ENCODE data around the gene DHCR24. TPM values are rescaled to one million over a fixed set of nuclear protein-coding genes. Genes with fewer than 3 reads are reported as not detected.

Gene DHCR24
- total RNA-seq, 1 experiment from 2014 or later: 305 TPM

DNA sequence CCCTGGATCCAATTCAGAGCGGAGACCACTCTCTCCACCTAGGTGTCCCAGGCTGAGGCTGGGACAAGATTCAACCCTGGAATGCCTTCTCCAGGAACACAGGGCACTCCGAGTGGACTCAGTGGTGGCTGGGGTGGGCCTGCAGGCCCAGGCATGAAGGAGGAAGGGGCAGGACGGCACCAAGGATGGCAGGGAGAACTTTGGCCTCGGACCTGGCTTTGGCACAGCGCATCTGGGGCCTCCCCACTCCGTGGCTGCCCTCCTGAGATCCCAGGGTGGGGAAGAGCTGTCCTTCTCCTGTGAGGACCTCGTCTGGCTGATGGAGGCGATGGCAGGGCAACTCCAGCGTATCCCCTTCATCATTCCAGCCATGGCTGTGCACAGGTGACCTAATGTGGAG is 35.6 kb downstream of the DHCR24 start:
- in situ Hi-C loops (cut with HindIII; ENCODE audit: low pct_unique_long_range_greater_than_20kb, low sequenced_read_pairs): no loop called here
- no peak for DNase-seq (ENCODE audit: low read depth)

DNA sequence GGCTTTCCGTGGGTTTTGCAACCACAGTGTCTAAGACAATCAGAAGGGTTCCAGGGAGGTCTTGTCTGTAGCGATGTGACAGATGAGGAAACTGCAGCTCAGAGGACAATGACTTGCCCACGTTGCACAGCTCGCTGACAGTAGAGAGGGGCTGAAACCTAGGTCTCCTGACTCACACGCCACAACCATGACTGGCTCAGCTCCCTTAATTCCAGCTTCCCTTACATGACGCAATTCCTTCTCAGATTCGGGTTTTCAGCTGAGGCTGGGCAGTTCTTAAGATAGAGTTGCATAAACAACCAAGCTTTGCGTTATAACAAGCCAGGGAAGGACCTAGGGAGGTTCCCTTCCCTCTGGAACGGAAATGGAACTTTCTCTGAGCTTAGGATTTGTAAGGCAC is 36.3 kb downstream of the DHCR24 start:
- peak; percentile 56 for DNase-seq (ENCODE audit: low read depth)

DNA sequence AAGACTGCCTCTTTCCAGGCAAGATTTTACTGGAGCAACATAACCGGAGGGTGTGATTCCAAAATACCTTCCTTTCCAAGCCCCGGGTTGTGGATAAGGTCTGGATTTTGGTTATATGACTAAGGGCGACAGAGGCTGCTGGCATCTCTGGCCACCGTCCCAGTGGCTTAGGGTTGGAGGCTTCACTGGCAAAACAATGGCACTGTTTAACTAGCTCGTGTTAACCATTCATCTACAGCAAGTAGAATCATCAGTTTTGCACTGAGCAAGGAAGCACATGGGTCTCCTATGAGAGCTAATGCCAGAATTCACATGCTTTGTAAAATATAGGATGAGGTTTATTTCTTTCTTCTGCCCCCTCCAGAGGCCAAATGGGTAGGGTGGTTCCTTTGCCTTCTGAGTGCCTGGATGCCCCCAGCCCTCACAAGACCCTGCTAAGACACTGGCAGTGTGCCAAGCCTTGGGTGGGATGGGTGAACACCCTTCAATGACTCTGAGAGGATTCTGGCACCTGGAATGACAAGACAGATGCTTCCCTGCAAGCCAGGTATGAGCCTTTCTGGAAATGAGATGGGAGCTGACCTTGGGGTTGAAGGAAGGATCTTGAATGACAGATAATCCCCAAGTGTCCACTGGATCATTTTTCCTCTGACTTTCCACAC is 36.8 kb downstream of the DHCR24 start:
- DNase-seq (ENCODE audit: low read depth): peak; percentile 67
- in situ Hi-C loops (cut with HindIII; ENCODE audit: low pct_unique_long_range_greater_than_20kb, low sequenced_read_pairs): no loop called here

More for the DNA sequence above, 36.3 kb downstream of the DHCR24 start:
- in situ Hi-C loops (cut with HindIII; ENCODE audit: low pct_unique_long_range_greater_than_20kb, low sequenced_read_pairs): no loop called here

DNA sequence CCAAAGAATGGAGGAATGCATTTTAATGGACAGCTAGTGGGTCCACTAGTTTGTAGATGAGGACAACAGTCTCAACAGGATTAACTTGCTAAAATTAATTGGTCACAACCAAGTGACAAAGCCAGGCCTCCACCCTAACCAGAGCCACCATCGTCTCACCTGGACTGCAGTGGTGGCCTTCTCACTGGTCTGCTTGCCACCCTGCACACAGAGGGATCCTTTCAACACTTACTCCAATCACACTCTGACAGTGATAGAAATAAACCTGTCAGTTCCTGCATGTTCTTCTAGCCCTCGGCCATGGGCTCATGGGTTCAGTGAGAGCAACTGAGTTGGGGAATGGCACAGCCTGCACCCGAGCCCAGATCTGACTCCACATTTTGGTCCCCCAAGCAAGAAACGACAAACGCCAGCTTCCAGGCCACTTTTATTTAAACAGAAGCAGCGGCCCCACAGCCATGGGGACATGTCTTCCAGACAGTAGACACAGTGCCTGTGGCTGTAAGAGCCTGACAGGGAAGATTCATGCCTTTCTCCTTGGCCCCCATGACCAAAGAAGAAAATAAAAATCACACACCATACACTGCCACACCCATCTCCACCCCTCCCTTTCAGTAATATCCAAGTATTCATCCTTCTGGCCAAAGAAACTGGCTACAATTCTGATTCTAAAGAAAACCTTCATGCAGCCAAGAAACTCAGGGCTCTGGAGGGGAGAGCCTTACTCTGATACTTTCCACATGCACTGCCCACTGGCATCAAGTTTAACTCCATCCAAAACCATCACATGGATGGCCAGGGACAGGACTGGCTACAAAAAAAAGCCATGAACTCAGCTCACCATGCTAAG is 37.6 kb downstream of the DHCR24 start:
- in situ Hi-C loops (cut with HindIII; ENCODE audit: low pct_unique_long_range_greater_than_20kb, low sequenced_read_pairs): no loop called here
- DNase-seq (ENCODE audit: low read depth): no peak

DNA sequence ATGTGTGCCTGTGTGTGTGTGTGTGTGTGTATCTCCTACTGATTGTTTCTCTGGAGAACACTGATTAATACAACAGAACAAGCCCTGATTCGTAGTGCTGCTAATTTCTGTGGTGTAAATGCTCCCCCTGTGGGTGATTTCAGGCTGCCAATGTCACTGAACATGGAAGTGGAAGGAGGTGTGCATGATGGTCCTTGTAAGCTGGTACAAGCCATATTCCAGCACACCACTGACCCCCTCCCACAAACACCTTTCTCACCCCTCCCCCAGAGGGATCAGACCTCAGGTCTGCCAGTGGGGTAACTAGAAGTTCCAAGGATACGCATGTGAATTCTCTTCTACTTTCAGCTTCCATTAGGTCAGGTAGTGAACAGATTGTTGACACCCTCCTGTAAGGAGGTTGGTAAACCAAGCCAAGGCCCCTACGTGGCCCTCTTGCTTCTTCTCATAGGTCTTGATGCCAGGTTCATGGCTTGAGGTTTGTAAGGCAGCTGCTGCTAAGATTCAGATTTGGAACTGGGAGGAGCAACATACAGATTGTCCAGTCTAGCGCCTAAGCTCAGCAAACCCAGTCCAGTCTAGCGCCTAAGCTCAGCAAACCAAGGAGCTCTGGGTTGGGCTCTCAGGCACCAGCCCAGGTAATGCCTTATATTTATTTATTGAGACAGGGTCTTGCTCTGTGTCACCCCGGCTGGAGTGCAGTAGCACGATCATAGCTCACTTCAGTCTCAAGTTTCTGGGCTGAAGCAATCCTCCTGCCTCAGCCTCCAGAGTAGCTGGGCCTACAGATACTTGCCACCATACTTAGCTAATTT is 38.7 kb downstream of the DHCR24 start:
- in situ Hi-C loops (cut with HindIII; ENCODE audit: low pct_unique_long_range_greater_than_20kb, low sequenced_read_pairs): no loop called here

DNA sequence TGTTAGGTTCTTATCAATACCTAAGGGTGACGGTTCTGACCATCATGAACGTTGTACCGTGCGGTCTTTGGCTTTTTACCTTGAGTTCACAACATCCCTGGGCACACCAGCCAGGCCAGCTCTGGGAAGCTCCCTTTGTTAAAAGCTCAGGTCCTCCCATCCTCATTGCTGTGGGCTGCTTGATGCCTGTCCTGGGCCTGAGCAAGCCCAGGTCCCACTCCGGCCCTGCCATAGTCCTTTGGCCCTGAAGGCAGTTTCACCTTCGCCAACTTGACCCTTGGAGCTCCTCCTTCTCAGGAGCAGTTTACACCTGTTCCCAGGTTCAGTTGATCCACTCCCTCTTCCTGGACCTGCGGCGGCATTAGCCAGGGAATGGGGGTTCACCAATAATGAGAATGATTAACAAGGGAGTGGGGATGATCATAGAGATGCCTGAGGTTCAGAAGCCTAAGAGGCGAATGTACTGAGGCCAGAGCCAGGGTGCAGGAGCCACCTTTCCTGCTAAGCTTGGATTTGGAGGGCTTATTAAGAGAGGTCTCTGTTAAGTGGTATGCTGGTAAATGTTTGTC is 40.2 kb downstream of the DHCR24 start:
- in situ Hi-C loops (cut with HindIII; ENCODE audit: low pct_unique_long_range_greater_than_20kb, low sequenced_read_pairs): no loop called here
- DNase-seq (ENCODE audit: low read depth): no peak

More for the DNA sequence above, 38.7 kb downstream of the DHCR24 start:
- no peak for DNase-seq (ENCODE audit: low read depth)

DNA sequence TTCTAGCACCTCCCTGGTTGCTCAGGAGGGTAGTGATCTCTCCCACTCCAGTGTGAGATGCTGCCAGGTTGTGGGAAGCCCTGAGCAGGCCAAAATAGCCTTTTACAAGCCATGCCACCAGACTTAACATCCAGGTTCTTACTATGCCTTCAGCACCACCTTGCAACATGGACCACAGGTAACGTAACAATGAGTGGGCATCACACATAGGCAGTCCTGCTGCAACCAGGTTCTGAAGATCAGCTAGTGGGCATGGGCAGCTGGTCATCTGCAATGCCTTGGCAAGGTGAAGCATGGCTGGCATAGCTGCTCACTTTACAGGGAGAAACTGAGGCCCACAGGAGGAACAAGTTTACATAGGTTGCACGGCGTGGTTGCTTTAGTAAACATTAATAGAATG is 40.7 kb downstream of the DHCR24 start:
- DNase-seq (ENCODE audit: low read depth): no peak
- in situ Hi-C loops (cut with HindIII; ENCODE audit: low pct_unique_long_range_greater_than_20kb, low sequenced_read_pairs): no loop called here

DNA sequence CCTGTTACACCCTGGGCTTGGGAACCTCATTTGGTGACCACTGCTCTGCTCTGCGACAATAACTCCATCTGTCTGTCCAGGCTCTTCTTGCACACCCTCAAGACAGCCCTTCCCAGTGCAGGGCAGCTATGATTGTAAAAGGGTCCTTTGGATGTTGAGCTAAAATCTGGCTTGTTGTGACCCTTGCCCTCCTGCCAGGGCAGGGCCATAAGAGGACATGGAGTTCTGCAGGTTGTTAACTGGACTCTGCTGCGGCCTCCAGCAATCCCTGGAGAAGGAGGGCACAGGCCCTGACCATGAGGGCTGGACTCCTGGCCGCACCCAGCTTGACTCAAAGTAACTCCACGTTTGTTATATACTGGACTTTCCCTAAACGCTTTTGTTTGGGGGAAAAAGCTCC is 41.2 kb downstream of the DHCR24 start:
- in situ Hi-C loops (cut with HindIII; ENCODE audit: low pct_unique_long_range_greater_than_20kb, low sequenced_read_pairs): no loop called here
- no peak for DNase-seq (ENCODE audit: low read depth)

DNA sequence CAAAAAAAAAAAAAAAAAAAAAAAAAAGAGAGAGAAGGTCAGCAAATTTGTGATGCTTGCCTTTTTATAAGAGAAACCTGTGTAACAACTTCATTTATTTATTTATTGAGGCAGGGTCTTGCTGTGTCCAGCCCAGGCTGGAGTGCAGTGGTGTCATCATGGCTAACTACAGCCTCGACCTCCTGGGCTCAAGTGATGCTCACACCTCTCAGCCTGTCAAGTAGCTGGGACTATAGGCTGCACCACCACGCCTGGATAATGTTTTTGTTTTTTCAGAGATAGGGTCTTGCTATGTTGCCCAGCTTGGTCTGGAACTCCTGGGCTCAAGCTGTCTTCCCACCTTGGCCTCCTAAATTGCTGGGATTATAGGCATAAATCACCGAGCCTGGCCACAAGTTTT is 42.4 kb downstream of the DHCR24 start:
- no peak for DNase-seq (ENCODE audit: low read depth)
- in situ Hi-C loops (cut with HindIII; ENCODE audit: low pct_unique_long_range_greater_than_20kb, low sequenced_read_pairs): no loop called here

DNA sequence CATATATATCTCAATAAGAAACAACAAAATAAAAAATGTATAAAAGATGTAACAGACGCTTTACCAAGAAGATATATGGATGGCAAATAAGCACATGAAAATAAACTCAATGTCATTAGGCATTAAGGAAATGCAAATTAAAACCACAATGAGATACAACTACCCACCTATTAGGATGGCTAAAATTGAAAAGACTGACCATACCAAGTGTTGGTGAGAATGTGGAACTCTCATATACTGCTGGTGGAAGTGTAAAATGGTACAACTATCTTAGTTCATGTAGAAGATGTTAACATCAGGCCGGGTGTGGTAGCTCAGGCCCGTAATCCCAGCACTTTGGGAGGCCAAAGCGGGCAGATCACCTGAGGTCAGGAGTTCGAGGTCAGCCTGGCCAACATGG is 43.5 kb downstream of the DHCR24 start:
- in situ Hi-C loops (cut with HindIII; ENCODE audit: low pct_unique_long_range_greater_than_20kb, low sequenced_read_pairs): no loop called here
- DNase-seq (ENCODE audit: low read depth): no peak

DNA sequence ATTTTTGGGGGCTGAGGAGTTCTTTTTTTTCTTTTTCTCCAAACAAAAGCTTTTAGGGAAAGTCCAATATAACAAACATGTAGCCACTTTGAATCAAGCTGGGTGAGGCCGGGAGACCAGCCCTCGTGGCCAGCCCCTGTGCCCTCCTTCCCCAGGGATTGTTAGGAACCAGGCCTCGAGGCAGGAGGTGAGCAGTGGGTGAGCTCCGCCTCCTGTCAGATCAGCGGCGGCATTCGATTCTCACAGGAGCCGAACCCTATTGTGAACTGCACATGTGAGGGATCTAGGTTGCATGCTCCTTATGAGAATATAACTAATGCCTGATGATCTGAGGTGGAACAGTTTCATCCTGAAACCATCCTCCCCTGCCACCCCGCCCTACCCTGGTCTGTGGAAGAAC is 44.0 kb downstream of the DHCR24 start:
- in situ Hi-C loops (cut with HindIII; ENCODE audit: low pct_unique_long_range_greater_than_20kb, low sequenced_read_pairs): no loop called here
- no peak for DNase-seq (ENCODE audit: low read depth)

DNA sequence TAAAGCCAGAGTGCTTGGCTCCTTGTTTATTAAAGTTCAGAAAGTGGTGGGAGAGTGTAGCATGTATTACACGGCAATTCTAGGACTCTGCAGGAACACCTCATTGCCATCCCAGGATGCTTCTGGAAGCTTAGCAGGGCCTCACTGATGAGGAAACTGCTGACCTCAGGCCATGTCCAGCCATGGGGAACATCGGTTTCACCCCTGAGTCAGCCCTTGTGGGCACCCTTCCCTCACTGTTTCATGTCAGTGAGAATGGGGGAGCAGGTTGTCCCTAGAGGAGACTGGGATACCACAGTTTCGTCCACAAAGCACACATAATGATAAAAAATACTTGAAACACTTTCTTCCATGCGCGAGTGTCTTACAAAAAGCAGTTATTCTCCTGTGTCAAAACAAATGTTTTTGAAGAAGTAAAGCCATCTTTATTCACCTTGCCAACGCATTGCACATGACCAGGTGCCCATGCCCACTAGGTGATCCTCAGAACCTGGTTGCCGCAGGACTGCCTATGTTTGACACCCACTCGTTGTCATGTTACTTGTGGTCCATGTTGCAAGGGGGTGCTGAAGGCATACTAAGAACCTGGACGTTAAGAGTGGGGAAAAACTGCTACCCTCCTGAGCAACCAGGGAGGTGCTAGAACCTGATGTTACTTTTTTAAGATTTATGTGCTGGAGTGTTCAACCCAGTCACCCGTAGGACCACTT is 44.6 kb downstream of the DHCR24 start:
- in situ Hi-C loops (cut with HindIII; ENCODE audit: low pct_unique_long_range_greater_than_20kb, low sequenced_read_pairs): no loop called here
- DNase-seq (ENCODE audit: low read depth): no peak

DNA sequence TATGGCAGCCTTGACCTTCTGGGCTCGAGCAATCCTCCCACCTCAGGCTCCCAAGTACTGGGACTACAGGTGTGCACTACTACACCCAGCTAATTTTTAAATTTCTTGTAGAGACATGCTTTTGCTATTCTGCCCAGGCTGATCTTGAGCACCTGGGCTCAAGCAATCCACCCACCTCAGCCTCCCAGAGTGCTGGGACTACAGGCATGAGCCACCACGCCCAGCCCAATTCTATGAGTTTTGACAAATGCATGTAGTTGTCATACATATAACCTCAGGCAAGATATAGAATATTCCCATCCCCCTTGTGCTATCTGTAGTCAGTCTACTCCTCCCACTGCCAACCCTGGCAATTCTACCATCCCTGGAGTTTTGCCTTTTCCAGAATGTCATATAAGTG is 47.2 kb downstream of the DHCR24 start:
- DNase-seq (ENCODE audit: low read depth): no peak
- in situ Hi-C loops (cut with HindIII; ENCODE audit: low pct_unique_long_range_greater_than_20kb, low sequenced_read_pairs): no loop called here

DNA sequence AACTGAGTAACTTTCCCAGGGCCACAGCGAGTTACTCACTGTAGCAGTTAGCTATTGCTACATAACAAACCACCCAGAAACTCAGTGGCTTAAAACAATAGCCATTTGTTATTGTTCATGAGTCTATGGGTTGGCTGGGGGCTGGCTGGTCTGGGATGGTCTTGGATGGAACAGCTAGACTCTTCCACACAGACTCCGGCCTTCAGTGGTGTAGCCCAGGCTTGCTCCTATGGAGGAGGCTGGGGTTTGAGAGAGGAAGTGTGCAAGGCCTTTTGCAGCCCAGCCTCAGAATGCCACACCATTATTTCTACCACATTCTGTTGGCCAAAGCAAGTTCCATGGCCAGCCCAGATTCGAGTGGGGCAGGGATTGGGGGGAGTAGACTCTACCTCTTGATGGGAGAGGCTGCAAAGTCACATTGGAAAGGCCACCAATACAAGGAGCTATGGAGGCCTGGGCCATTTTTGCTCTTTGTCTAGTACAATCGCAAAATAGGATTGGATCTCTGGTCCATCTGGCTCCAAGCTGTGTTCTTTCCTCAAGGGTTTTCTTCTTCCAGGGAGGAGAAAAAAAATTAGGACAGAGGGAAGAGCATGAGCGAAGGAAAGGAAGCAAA is 48.3 kb downstream of the DHCR24 start:
- in situ Hi-C loops (cut with HindIII; ENCODE audit: low pct_unique_long_range_greater_than_20kb, low sequenced_read_pairs): no loop called here
- DNase-seq (ENCODE audit: low read depth): no peak

DNA sequence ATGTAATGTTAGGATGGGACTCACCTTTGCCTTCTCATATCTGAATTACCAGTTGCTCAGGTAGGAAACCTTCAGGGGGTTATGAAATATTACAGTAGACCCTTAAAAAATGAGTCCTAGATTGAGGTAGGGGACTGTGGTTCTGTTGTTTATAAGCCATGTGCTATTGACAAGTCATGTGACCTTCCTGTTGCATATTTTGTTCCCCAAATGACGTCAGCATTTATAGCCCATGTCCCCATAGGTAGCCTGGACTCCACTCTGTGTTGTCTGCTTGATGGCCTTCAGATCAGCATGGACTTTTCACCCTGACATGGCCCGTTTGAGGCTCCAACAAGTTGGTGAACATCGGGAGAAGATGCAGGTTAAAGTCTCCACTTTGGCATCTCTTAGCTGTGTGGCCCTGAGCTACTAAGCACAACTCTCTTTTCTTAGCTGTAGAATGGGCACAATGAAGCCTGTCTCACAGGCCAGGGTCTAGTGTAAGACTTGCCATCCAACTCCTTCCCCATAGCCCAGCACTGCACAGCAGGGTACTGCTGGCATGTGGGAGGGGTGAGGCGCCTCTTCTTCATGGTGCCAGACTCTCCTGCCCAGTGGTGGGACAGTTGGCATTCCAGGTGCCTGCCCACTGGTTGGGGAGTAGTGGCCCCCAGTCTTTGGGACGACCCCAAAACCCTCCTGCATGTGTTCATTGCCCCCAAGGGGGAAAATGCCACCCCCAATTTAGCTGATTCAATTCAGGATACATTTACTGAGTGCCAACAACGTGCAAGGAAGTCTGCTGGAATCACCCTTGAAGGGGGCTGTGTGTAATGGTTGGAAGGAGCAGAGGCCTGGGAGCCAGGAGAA is 49.8 kb downstream of the DHCR24 start:
- in situ Hi-C loops (cut with HindIII; ENCODE audit: low pct_unique_long_range_greater_than_20kb, low sequenced_read_pairs): no loop called here
- no peak for DNase-seq (ENCODE audit: low read depth)

DNA sequence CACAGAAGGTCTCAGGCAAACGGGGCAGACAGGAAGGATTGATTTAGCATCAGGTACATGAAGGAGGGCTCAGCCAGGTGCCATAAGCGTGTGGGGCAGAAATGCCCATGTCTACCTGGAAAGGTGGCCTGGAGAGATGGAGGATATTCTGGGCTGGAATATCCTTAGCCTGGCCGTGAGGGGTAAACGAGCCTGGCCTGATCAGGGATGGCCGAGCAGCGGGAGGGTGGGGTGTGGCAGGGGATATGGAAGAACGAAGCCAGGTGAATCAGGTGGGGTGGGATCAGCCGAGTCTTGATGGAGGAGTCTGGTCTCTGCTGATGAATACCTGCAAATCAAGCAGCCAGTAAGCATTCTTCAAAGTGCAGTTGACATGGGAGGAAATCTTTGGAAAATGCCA is 50.4 kb downstream of the DHCR24 start:
- DNase-seq (ENCODE audit: low read depth): no peak
- in situ Hi-C loops (cut with HindIII; ENCODE audit: low pct_unique_long_range_greater_than_20kb, low sequenced_read_pairs): no loop called here

DNA sequence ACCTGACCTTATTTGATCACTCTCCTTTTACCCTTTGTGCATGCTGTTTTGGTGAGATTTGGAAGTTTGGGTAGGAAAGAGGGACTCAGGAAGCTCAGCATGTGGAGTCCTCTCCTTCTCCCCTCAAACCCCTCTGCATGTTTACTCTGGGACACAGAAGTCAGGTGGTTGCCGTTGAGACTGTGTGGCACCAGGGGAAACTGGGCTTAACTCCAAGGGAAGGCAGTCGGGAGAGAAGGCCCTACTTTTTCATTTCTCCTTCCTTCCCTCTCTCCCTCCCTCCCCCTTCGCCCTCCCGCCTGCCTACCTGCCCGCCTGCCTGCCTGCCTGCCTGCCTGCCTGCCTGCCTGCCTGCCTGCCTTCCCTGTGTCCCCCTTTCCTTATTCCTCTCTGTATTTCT is 51.0 kb downstream of the DHCR24 start:
- in situ Hi-C loops (cut with HindIII; ENCODE audit: low pct_unique_long_range_greater_than_20kb, low sequenced_read_pairs): no loop called here
- no peak for DNase-seq (ENCODE audit: low read depth)

Measured in Caki2 (cell line).